Esophagus squamous epithelium (tissue), 5 donors: ENCODE results near the gene IFI44L. TPM values are rescaled to one million over a fixed set of nuclear protein-coding genes. Genes with fewer than 3 reads are reported as not detected.

Source experiments
- DNase-seq: peaks from one replicate; lab custom pipeline; 2025; lab: John Stamatoyannopoulos, UW
- H3K27ac ChIP-seq, 4 donors: fragments of 200-600 bp; sonication (generic); one replicate each; pipeline ENCODE4 v1.5.1; 2016 to 2019; ENCODE audit warnings: mild to moderate bottlenecking in 1 of 4
- H3K27me3 ChIP-seq, 4 donors: fragments of 200-600 bp; sonication (generic); 1 replicate in 3 of 4; 2 replicates in 1 of 4; pipeline versions ENCODE4 v1.5.1 to v1.6.0; 2017 to 2021; ENCODE audit warnings: antibody characterized with exemption in 1 of 4
- H3K36me3 ChIP-seq, 3 donors: fragments of 200-600 bp; sonication (generic); one replicate each; pipeline ENCODE4 v1.5.1; 2016 to 2019
- H3K4me1 ChIP-seq, 3 donors: fragments of 200-600 bp; sonication (generic); one replicate each; pipeline ENCODE4 v1.5.1; 2017 to 2019
- H3K4me3 ChIP-seq, 4 donors: fragments of 200-600 bp; sonication (generic); 1 replicate in 3 of 4; 2 replicates in 1 of 4; pipeline ENCODE4 v1.5.1; 2016 to 2019; ENCODE audit warnings: mild to moderate bottlenecking in 2 of 4, moderate library complexity in 1 of 4
- H3K9me3 ChIP-seq, 3 donors: fragments of 200-600 bp; sonication (generic); one replicate each; pipeline ENCODE4 v1.5.1; 2016 to 2019
- POLR2A ChIP-seq, 4 donors: fragments of 450-650 bp; IDR thresholded peaks; one replicate each; pipeline ENCODE4 v1.6.1; 2017; ENCODE audit warnings: antibody characterized with exemption in 4 of 4, mild to moderate bottlenecking in 4 of 4, moderate library complexity in 3 of 4
- WGBS, 2 donors: methylation state at CpG; one replicate each; pipeline ENCODE4 v1.1.5; 2018; 5-methylcytosine and 5-hydroxymethylcytosine counted together
- intact Hi-C: fragments of 100-400 bp; cut with DNase I; formaldehyde crosslinking; loops from one replicate; pipeline ENCODE4 v1.15.0; 2022
- total RNA-seq, 4 donors: library from RNA; depleted of rRNA; stranded (reverse); fragments of >200 nt; gene quantifications; one replicate each; pipeline ENCODE4 v1.1.0, GENCODE V29; 2016
- TF ChIP-seq, protein P1 (sequence below), 6 experiments: fragments of 450-650 bp in 4 of 6; fragments of 200-600 bp in 2 of 6; sonication (generic) in 2 of 6; IDR thresholded peaks; one replicate each; pipeline ENCODE4 v1.5.1; 2016 to 2019; ENCODE audit warnings: antibody characterized with exemption in 6 of 6, mild to moderate bottlenecking in 4 of 6, moderate library complexity in 4 of 6
- donor health status: DM: yes; HTN: yes; CAD: no.

IFI44L gene
- total RNA-seq, 4 donors from 2014 or later = 0.11 to 13.6 (median 4.4) TPM

DNA sequence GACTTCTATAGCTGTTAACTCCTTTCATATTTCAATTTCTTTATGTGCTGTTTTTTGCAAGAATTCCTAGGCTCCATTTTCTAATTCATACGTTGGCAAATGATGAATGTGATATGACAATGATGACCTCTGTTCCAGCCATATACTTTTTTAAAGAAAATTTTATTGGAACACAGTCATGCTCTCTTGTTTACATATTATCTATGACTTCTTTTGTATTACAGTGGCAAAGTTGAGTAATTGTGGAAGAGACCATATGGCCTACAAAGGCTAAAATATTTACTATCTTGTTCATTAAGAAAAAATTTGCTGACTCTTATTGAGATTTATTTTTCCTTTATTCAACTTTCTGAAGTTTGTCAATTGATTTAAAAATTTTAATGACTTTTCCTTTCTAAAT lies 7.1 kb downstream of the IFI44L start:
- no peak for TF ChIP-seq POLR2A (IDR thresholded peaks at IDR 0.05)
- TF ChIP-seq, protein P1, sequence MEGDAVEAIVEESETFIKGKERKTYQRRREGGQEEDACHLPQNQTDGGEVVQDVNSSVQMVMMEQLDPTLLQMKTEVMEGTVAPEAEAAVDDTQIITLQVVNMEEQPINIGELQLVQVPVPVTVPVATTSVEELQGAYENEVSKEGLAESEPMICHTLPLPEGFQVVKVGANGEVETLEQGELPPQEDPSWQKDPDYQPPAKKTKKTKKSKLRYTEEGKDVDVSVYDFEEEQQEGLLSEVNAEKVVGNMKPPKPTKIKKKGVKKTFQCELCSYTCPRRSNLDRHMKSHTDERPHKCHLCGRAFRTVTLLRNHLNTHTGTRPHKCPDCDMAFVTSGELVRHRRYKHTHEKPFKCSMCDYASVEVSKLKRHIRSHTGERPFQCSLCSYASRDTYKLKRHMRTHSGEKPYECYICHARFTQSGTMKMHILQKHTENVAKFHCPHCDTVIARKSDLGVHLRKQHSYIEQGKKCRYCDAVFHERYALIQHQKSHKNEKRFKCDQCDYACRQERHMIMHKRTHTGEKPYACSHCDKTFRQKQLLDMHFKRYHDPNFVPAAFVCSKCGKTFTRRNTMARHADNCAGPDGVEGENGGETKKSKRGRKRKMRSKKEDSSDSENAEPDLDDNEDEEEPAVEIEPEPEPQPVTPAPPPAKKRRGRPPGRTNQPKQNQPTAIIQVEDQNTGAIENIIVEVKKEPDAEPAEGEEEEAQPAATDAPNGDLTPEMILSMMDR (IDR thresholded peaks at IDR 0.05) = no peak
- Histone ChIP-seq H3K36me3 (no peaks in the 10 kb centered on the region), H3K4me1 (no peaks in the 10 kb centered on the region), H3K9me3 (no peaks in the 10 kb centered on the region), H3K4me3 (no peak overlapping the region), H3K27ac (no peak overlapping the region), H3K27me3 (no peaks in the 10 kb centered on the region)
- WGBS, 2 donors = 69 to 78% methylated on average over 1 of the region's 1 CpG
- intact Hi-C loops = no loop called here
- no peak for DNase-seq

DNA sequence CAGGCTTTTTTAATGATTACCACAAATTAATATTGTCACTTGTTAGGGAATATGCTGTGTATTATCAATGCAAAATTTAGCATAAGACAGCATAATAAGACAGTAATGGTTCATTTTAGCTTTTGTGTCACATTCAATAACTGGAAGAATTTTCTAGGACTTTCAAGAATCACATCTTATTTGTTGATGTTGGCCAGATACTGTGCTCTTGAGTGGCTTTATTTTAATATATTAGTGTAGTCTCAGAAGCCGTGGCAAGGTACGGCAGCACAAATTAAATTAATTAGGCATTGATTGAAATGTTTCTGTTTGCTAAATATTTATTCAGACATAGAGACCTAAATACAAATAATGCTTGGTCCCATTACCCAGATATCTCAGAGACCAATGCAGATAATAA lies 10.4 kb downstream of the IFI44L start:
- H3K9me3 ChIP-seq = no peaks in the 10 kb centered on the region
- H3K4me3 ChIP-seq = no peak overlapping the region
- WGBS, 2 donors = 74 to 95% methylated on average over 2 of the region's 2 CpGs
- no peaks in the 10 kb centered on the region for H3K27me3 ChIP-seq
- no peak for TF ChIP-seq POLR2A (IDR thresholded peaks at IDR 0.05)
- TF ChIP-seq, protein P1 (IDR thresholded peaks at IDR 0.05) = no peak
- H3K36me3 ChIP-seq = no peaks in the 10 kb centered on the region
- no peak for DNase-seq
- H3K27ac ChIP-seq = no peak overlapping the region
- no peaks in the 10 kb centered on the region for H3K4me1 ChIP-seq
- intact Hi-C loops = no loop called here

DNA sequence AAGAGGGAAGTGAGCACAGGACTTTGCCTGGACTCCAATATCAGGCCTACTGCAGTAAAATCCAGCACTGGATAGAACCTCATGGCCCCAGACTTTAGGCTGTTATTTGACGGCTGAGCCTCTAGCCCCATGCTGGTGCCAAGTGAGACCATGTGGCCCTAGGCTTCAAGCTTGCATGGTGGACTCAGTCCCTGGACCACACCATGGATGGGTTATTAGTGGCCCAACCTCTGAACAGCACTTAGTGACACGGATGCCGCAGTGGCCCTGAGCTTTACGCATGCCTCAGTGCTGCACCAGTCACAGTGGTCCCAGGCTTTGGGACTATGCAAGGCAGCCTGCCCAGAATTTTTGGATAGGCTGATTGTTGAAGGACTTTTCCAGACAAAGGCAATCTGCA lies 13.0 kb downstream of the IFI44L start:
- H3K36me3 ChIP-seq = no peaks in the 10 kb centered on the region
- no peaks in the 10 kb centered on the region for H3K4me1 ChIP-seq
- intact Hi-C loops = no loop called here
- DNase-seq = no peak
- no peak overlapping the region for H3K27ac ChIP-seq
- WGBS, 2 donors = 82 to 93% methylated on average over 3 of the region's 4 CpGs
- H3K27me3 ChIP-seq = no peaks in the 10 kb centered on the region
- no peak for TF ChIP-seq POLR2A (IDR thresholded peaks at IDR 0.05)
- H3K9me3 ChIP-seq = no peaks in the 10 kb centered on the region
- no peak overlapping the region for H3K4me3 ChIP-seq

DNA sequence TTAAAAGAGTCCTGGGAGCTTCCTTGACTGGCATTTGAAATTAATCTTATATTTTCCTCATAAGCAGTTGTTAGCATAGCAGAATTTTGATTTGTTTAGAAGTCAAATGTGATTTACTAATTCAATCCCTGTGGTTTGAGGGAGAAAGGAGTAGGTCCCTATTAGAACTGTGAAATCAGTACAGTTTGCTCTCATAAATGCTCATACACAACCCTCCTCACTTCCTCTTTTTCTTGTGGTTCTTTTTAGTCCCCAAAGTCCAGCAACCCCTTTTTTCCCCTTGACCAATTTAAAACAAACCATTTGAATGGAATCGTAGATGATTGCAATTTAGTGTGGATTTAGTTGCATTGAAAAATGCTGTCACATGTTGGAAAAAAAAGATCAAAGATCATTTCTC lies 20.2 kb downstream of the IFI44L start:
- Histone ChIP-seq H3K36me3 (no peaks in the 10 kb centered on the region), H3K27me3 (no peaks in the 10 kb centered on the region), H3K4me1 (no peaks in the 10 kb centered on the region), H3K4me3 (no peak overlapping the region), H3K27ac (no peak overlapping the region), H3K9me3 (peaks cover 0 to 7% (median 0%) of the 10 kb centered on the region in 3 donors)
- no peak for TF ChIP-seq POLR2A (IDR thresholded peaks at IDR 0.05)
- TF ChIP-seq, protein P1 (IDR thresholded peaks at IDR 0.05) = no peak
- WGBS, 2 donors = 71 to 76% methylated on average over 1 of the region's 1 CpG
- intact Hi-C loops = no loop called here
- no peak for DNase-seq

DNA sequence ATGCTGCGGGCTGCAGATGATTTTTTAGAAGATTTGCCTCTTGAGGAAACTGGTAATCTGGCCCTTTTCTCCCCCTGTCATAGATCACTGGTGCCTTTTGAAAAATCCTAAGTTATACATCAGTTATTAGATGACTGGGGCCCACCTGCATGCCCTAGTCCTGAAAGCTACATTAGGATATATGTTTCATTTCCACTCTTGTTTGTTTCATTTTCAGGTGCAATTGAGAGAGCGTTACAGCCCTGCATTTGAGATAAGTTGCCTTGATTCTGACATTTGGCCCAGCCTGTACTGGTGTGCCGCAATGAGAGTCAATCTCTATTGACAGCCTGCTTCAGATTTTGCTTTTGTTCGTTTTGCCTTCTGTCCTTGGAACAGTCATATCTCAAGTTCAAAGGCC lies 21.3 kb downstream of the IFI44L start:
- no peak for TF ChIP-seq POLR2A (IDR thresholded peaks at IDR 0.05)
- TF ChIP-seq, protein P1 (IDR thresholded peaks at IDR 0.05) = no peak
- H3K27me3 ChIP-seq = no peaks in the 10 kb centered on the region
- DNase-seq = no peak
- no peaks in the 10 kb centered on the region for H3K36me3 ChIP-seq
- no peak overlapping the region for H3K27ac ChIP-seq
- no peak overlapping the region for H3K4me3 ChIP-seq
- intact Hi-C loops = no loop called here
- peaks cover 0 to 3% (median 0%) of the 10 kb centered on the region in 3 donors for H3K4me1 ChIP-seq
- H3K9me3 ChIP-seq = peaks cover 0 to 7% (median 0%) of the 10 kb centered on the region in 3 donors
- whole genome bisulfite sequencing, 2 donors = 83 to 93% methylated on average over 4 of the region's 4 CpGs

DNA sequence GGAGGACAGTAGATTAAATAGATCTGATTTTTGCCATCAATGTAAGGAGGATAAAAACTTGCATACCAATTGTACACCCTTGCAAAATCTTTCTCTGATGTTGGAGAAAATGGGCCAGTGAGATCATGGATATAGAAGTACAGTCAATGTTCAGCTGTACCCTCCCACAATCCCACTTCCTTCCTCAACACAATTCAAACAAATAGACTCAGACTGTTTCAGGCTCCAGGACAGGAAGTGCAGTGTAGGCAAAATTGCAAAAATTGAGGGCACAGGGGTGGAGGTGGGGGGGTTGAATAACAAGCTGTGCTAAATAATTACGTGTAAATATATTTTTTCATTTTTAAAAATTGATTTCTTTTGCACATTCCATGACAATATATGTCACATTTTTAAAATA lies 25.5 kb downstream of the IFI44L start:
- H3K9me3 ChIP-seq = peaks cover 0 to 7% (median 0%) of the 10 kb centered on the region in 3 donors
- 50 to 54% methylated on average over 1 of the region's 1 CpG for WGBS, 2 donors
- no peaks in the 10 kb centered on the region for H3K27me3 ChIP-seq
- no peak overlapping the region for H3K27ac ChIP-seq
- intact Hi-C loops = no loop called here
- H3K36me3 ChIP-seq = no peaks in the 10 kb centered on the region
- no peak overlapping the region for H3K4me3 ChIP-seq
- no peak for DNase-seq
- TF ChIP-seq, protein P1 (IDR thresholded peaks at IDR 0.05) = no peak
- no peak for TF ChIP-seq POLR2A (IDR thresholded peaks at IDR 0.05)
- H3K4me1 ChIP-seq = peaks cover 0 to 19% (median 0%) of the 10 kb centered on the region in 3 donors
